Testis (tissue), 3 donors: ENCODE measurements around the gene FMNL2. TPM values are rescaled to one million over a fixed set of nuclear protein-coding genes. Genes with fewer than 3 reads are reported as not detected.

Experiments
- DNase-seq: peaks from one replicate; pipeline ENCODE4 v3.0.0-alpha.2; 2019
- H3K27ac ChIP-seq, 2 donors: fragments of 200-600 bp; sonication (generic); one replicate each; pipeline ENCODE4 v1.5.1; 2019
- H3K27me3 ChIP-seq: fragments of 200-600 bp; sonication (generic); one replicate; pipeline ENCODE4 v1.5.1; 2019
- H3K36me3 ChIP-seq: fragments of 200-600 bp; sonication (generic); one replicate; pipeline ENCODE4 v1.5.1; 2017; ENCODE audit warnings: low read depth; ENCODE audit errors: missing control alignments
- H3K4me1 ChIP-seq: fragments of 200-600 bp; sonication (generic); one replicate; pipeline ENCODE4 v1.5.1; 2019
- H3K4me3 ChIP-seq, 2 donors: fragments of 200-600 bp; sonication (generic); one replicate each; pipeline ENCODE4 v1.5.1; 2017 to 2019
- H3K9me3 ChIP-seq: fragments of 200-600 bp; sonication (generic); one replicate; pipeline ENCODE4 v1.5.1; 2017
- POLR2A ChIP-seq: fragments of 450-650 bp; IDR thresholded peaks from one replicate; pipeline ENCODE4 v1.6.1; 2017; ENCODE audit warnings: antibody characterized with exemption, mild to moderate bottlenecking, moderate library complexity
- WGBS, 2 donors: methylation state at CpG; one replicate each; pipeline ENCODE4 v1.1.5; 2018; 5-methylcytosine and 5-hydroxymethylcytosine counted together
- intact Hi-C: fragments of 100-400 bp; cut with DNase I; formaldehyde crosslinking; loops from one replicate; pipeline ENCODE4 v1.15.1; 2023; ENCODE audit warnings: low total_unique reads
- polyA plus RNA-seq: library from polyadenylated mRNA; stranded (reverse); fragments of 350-450 nt; fragmentation: Illumina TruSeq; extraction: RNeasy Lipid Tissue Mini Kit (QIAGEN cat#74804); gene quantifications from one replicate; pipeline ENCODE4 v1.2.3, GENCODE V29; 2014; ENCODE audit warnings: low read depth, low replicate concordance; ENCODE audit not compliant: insufficient read depth
- total RNA-seq, 2 donors: library from RNA; depleted of rRNA; stranded (reverse); fragments of >200 nt; gene quantifications; one replicate each; pipeline ENCODE4 v1.2.3, GENCODE V29; 2016
- TF ChIP-seq, protein P1 (sequence below), 3 experiments: fragments of 450-650 bp in 2 of 3; fragments of 200-600 bp in 1 of 3; sonication (generic) in 1 of 3; IDR thresholded peaks; one replicate each; pipeline ENCODE4 v1.5.1; 2016 to 2019; ENCODE audit warnings: antibody characterized with exemption in 3 of 3, mild to moderate bottlenecking in 2 of 3, moderate library complexity in 1 of 3

The FMNL2 gene
- total and polyA plus RNA-seq, 3 donors from 2014 or later: 15.4 to 19.8 (median 16.8) TPM

DNA sequence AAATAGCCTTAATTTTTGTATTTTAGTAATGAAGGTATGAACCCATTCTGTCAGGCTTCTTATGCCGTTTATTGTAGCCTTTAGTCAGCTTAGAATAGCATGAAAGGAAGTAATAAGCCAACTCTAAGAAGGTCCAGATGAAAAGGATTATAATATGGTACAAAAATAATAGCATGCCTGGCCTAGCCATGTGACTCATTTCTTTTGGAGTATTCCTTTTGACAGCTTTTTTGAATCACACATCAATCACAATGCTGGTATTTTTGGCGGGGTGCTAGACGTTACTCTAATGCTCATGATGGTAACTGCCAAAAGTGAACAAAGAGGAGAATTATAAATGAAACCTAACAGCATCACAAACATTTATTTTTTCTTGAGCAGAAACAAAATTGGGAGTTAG lies 19.9 kb downstream of the FMNL2 start:
- Histone ChIP-seq H3K27me3 (no peaks in the 10 kb centered on the region), H3K36me3 (no peaks in the 10 kb centered on the region), H3K9me3 (no peaks in the 10 kb centered on the region), H3K4me3 (no peak overlapping the region), H3K4me1 (no peaks in the 10 kb centered on the region), H3K27ac (no peak overlapping the region)
- WGBS, 2 donors: 55 to 69% methylated on average over 3 of the region's 3 CpGs
- intact Hi-C loops: no loop called here
- DNase-seq: no peak
- TF ChIP-seq POLR2A: no peak
- TF ChIP-seq, protein P1, sequence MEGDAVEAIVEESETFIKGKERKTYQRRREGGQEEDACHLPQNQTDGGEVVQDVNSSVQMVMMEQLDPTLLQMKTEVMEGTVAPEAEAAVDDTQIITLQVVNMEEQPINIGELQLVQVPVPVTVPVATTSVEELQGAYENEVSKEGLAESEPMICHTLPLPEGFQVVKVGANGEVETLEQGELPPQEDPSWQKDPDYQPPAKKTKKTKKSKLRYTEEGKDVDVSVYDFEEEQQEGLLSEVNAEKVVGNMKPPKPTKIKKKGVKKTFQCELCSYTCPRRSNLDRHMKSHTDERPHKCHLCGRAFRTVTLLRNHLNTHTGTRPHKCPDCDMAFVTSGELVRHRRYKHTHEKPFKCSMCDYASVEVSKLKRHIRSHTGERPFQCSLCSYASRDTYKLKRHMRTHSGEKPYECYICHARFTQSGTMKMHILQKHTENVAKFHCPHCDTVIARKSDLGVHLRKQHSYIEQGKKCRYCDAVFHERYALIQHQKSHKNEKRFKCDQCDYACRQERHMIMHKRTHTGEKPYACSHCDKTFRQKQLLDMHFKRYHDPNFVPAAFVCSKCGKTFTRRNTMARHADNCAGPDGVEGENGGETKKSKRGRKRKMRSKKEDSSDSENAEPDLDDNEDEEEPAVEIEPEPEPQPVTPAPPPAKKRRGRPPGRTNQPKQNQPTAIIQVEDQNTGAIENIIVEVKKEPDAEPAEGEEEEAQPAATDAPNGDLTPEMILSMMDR (IDR thresholded peaks at IDR 0.05): no peak

- DNase-seq: no peak
- intact Hi-C loops: no loop called here
- WGBS, 2 donors: 63 to 75% methylated on average over 2 of the region's 2 CpGs
These were observed 20.4 kb downstream of the FMNL2 start for GRCh38 chr2:152355409-152355831.

GRCh38 chr2:152359573-152360363 lies 24.8 kb downstream of the FMNL2 start:
- WGBS, 2 donors: 88 to 94% methylated on average over 6 of the region's 6 CpGs

More at GRCh38 chr2:152355409-152355831, 20.4 kb downstream of the FMNL2 start:
- no peaks in the 10 kb centered on the region for H3K4me1 ChIP-seq
- no peak overlapping the region for H3K27ac ChIP-seq
- H3K9me3 ChIP-seq: no peaks in the 10 kb centered on the region
- TF ChIP-seq POLR2A: no peak
- TF ChIP-seq, protein P1 (IDR thresholded peaks at IDR 0.05): no peak
- H3K27me3 ChIP-seq: no peaks in the 10 kb centered on the region
- H3K4me3 ChIP-seq: no peak overlapping the region
- no peaks in the 10 kb centered on the region for H3K36me3 ChIP-seq

GRCh38 chr2:152363936-152364335 lies 29.0 kb downstream of the FMNL2 start:
- Histone ChIP-seq H3K27ac (no peak overlapping the region), H3K4me3 (no peak overlapping the region), H3K27me3 (no peaks in the 10 kb centered on the region), H3K4me1 (no peaks in the 10 kb centered on the region), H3K9me3 (no peaks in the 10 kb centered on the region), H3K36me3 (no peaks in the 10 kb centered on the region)
- WGBS, 2 donors: 84 to 89% methylated on average over 1 of the region's 1 CpG
- no peak for DNase-seq
- TF ChIP-seq, protein P1 (IDR thresholded peaks at IDR 0.05): no peak
- TF ChIP-seq POLR2A: no peak
- intact Hi-C loops: no loop called here

More at GRCh38 chr2:152359573-152360363, 24.8 kb downstream of the FMNL2 start:
- Histone ChIP-seq H3K4me1 (no peaks in the 10 kb centered on the region), H3K9me3 (no peaks in the 10 kb centered on the region), H3K27ac (no peak overlapping the region), H3K27me3 (no peaks in the 10 kb centered on the region), H3K36me3 (no peaks in the 10 kb centered on the region), H3K4me3 (no peak overlapping the region)
- intact Hi-C loops: no loop called here
- TF ChIP-seq, protein P1 (IDR thresholded peaks at IDR 0.05): no peak
- TF ChIP-seq POLR2A: no peak
- DNase-seq: no peak
